OCI-LY1 (cell line): ENCODE measurements around the gene TPRX1.
"Not testable (repeated sequence)": the region's sequence is repeated elsewhere in the genome, so short reads cannot be mapped to it uniquely, and the experiment has no call there.

Source experiments
- H2AFZ ChIP-seq: fragments of 200-600 bp; sonication (generic), shearing (Covaris generic); 2 replicates; pipeline ENCODE4 v1.6.0; 2014; ENCODE audit warnings: antibody characterized with exemption, mild to moderate bottlenecking, low read length
- H3F3A ChIP-seq: fragments of 200-600 bp; sonication (generic), shearing (Covaris generic); 2 replicates; pipeline ENCODE4 v1.6.0; 2014; ENCODE audit warnings: mild to moderate bottlenecking, antibody characterized with exemption, low read length, moderate library complexity; ENCODE audit not compliant: insufficient read depth
- H3K27ac ChIP-seq: fragments of 200-600 bp; sonication (generic); 2 replicates; pipeline ENCODE4 v1.5.1; 2014; ENCODE audit warnings: low read length, mixed run types, mild to moderate bottlenecking, low read depth; ENCODE audit not compliant: poor library complexity, severe bottlenecking
- H3K27me3 ChIP-seq: fragments of 200-600 bp; sonication (generic); 2 replicates; pipeline ENCODE4 v1.6.0; 2014; ENCODE audit warnings: antibody characterized with exemption, mild to moderate bottlenecking, low read length, moderate library complexity; ENCODE audit not compliant: insufficient read depth
- H3K36me3 ChIP-seq: fragments of 200-600 bp; sonication (generic); 2 replicates; pipeline ENCODE4 v1.6.1; 2014; ENCODE audit warnings: mild to moderate bottlenecking, antibody characterized with exemption, low read length, moderate library complexity, mixed read lengths; ENCODE audit not compliant: insufficient read depth
- H3K4me1 ChIP-seq: fragments of 200-600 bp; sonication (generic); 2 replicates; pipeline ENCODE4 v1.5.1; 2014; ENCODE audit warnings: mild to moderate bottlenecking, low read length, moderate library complexity; ENCODE audit not compliant: insufficient read depth, severe bottlenecking
- H3K4me2 ChIP-seq: fragments of 200-600 bp; sonication (generic), shearing (Covaris generic); 2 replicates; pipeline ENCODE4 v1.6.1; 2014; ENCODE audit warnings: low read length
- H3K4me3 ChIP-seq: fragments of 200-600 bp; sonication (generic); 2 replicates; pipeline ENCODE4 v1.5.1; 2014; ENCODE audit warnings: low read length, low read depth, mild to moderate bottlenecking, mixed read lengths; ENCODE audit not compliant: poor library complexity, severe bottlenecking
- H3K79me2 ChIP-seq: fragments of 200-600 bp; shearing (Covaris generic); 2 replicates; pipeline ENCODE4 v1.6.1; 2016; ENCODE audit warnings: mixed run types, low read length, mixed read lengths; ENCODE audit not compliant: insufficient read depth
- H3K9ac ChIP-seq: fragments of 200-600 bp; sonication (generic), shearing (Covaris generic); 2 replicates; pipeline ENCODE4 v1.6.1; 2014; ENCODE audit warnings: mild to moderate bottlenecking, low read length, mixed read lengths
- H3K9me2 ChIP-seq: fragments of 200-600 bp; sonication (generic), shearing (Covaris generic); 2 replicates; pipeline ENCODE4 v1.6.1; 2014; ENCODE audit warnings: low read depth, mild to moderate bottlenecking, low read length, mixed read lengths
- H3K9me3 ChIP-seq: fragments of 200-600 bp; shearing (Covaris generic); 2 replicates; pipeline ENCODE4 v1.6.1; 2014; ENCODE audit warnings: low read length, mixed read lengths
- H4K20me1 ChIP-seq: fragments of 200-600 bp; sonication (generic), shearing (Covaris generic); 2 replicates; pipeline ENCODE4 v1.6.0; 2016; ENCODE audit warnings: mild to moderate bottlenecking, low read length; ENCODE audit not compliant: insufficient read depth
- CTCF ChIP-seq: fragments of 200-600 bp; sonication (generic), shearing (Covaris generic); IDR thresholded peaks from 2 replicates; pipeline ENCODE4 v1.5.1; 2017; ENCODE audit warnings: mild to moderate bottlenecking, antibody characterized with exemption, low read length, moderate library complexity, mixed read lengths
- EZH2 ChIP-seq: fragments of 200-600 bp; sonication (generic), shearing (Covaris generic); IDR thresholded peaks from 2 replicates; pipeline ENCODE4 v1.8.0; 2017; ENCODE audit warnings: borderline replicate concordance, mixed run types, mild to moderate bottlenecking, antibody characterized with exemption, low read length, moderate library complexity, mixed read lengths

The TPRX1 gene

GRCh38 chr19:47805313-47805712, 962 bp upstream of the TPRX1 start:
- no peak overlapping the region for H3K4me2 ChIP-seq
- H3K27me3 ChIP-seq, result peaks cover 5% of the 10 kb centered on the region; the same call in 1 of the 2 replicates
- no peak overlapping the region for H2AFZ ChIP-seq
- no peaks in the 10 kb centered on the region; the same call in 1 of the 2 replicates for H3K9me3 ChIP-seq
- H3K27ac ChIP-seq, result no peak overlapping the region
- TF ChIP-seq CTCF, result no peak
- TF ChIP-seq EZH2, result no peak
- no peaks in the 10 kb centered on the region for H3K79me2 ChIP-seq
- H3F3A ChIP-seq, result no peaks in the 10 kb centered on the region
- H3K36me3 ChIP-seq, result no peaks in the 10 kb centered on the region
- no peak overlapping the region for H3K4me3 ChIP-seq
- no peaks in the 10 kb centered on the region for H4K20me1 ChIP-seq
- no peaks in the 10 kb centered on the region for H3K4me1 ChIP-seq
- no peak overlapping the region for H3K9ac ChIP-seq
- H3K9me2 ChIP-seq, result no peaks in the 10 kb centered on the region

- not testable (repeated sequence) for H3F3A ChIP-seq, H3K9me3 ChIP-seq, H3K9me2 ChIP-seq, H3K4me2 ChIP-seq, H3K79me2 ChIP-seq, H3K36me3 ChIP-seq, H3K27me3 ChIP-seq, H4K20me1 ChIP-seq, H3K9ac ChIP-seq, H3K27ac ChIP-seq, H3K4me3 ChIP-seq, H3K4me1 ChIP-seq, H2AFZ ChIP-seq
These were observed 680 bp downstream of the TPRX1 start for GRCh38 chr19:47803671-47804070.

- H4K20me1 ChIP-seq, H3K4me1 ChIP-seq, H2AFZ ChIP-seq, H3K9ac ChIP-seq, H3K79me2 ChIP-seq, H3K27ac ChIP-seq, H3F3A ChIP-seq, H3K9me3 ChIP-seq, H3K4me3 ChIP-seq, H3K4me2 ChIP-seq, H3K27me3 ChIP-seq, H3K36me3 ChIP-seq, H3K9me2 ChIP-seq: not testable (repeated sequence)
These were observed 1.2 kb downstream of the TPRX1 start for GRCh38 chr19:47803148-47803547.

GRCh38 chr19:47802521-47803043, 1.8 kb downstream of the TPRX1 start:
- no peak for TF ChIP-seq EZH2
- TF ChIP-seq CTCF, result no peak
- peaks cover 5% of the 10 kb centered on the region; the same call in 1 of the 2 replicates for H3K27me3 ChIP-seq
- no peak overlapping the region for H3K4me3 ChIP-seq
- no peak overlapping the region for H3K27ac ChIP-seq
- H3K36me3 ChIP-seq, result no peaks in the 10 kb centered on the region
- H3K9me2 ChIP-seq, result no peaks in the 10 kb centered on the region
- no peaks in the 10 kb centered on the region for H3F3A ChIP-seq
- H2AFZ ChIP-seq, result no peak overlapping the region
- no peaks in the 10 kb centered on the region for H4K20me1 ChIP-seq
- H3K4me2 ChIP-seq, result no peak overlapping the region
- H3K4me1 ChIP-seq, result no peaks in the 10 kb centered on the region
- H3K79me2 ChIP-seq, result no peaks in the 10 kb centered on the region
- H3K9ac ChIP-seq, result no peak overlapping the region
- H3K9me3 ChIP-seq, result no peaks in the 10 kb centered on the region; the same call in 1 of the 2 replicates
